ENCODE results near the gene ABCC1.

Gene ABCC1

DNA sequence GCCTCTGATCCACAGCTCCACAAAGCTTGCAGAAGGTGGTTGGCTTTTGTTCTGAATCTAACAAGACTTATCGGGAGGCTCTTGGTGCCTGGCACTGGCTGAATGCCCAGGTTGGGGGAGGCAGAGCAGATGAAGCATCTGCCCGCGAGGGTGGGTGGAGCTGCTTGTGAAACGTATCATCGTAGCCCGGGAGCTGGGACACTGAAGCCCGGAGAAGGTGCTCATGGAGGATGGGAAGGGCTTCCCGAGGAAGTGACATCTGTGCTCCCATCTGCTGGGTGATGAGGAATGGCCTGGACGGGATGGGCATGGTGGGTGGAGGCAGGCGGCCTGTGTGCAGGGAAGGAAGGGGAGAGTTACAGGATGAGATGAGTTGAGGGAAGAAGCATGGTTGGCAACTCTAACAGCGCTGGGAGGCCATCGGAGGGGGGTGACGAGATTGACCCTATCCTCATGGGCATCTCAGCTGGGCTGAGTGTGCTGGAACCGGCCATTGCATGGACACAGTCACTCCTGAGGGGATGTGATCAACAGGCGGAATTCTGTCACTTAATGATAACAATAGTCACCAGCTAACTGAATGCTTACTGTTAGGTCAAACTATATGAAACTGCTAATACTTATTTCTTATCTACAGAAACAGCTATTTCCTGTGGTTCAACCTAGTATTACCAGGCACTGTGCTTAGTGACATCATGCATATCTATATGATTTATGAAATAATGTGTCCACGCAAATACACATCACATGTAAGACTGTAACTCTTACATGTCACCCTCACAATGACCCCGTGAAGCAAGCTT is 171.2 kb downstream of the ABCC1 start:
- no peak overlapping the region for H3K4me2 ChIP-seq (ENCODE audit: low read length)
- no peaks in the 10 kb centered on the region for H3F3A ChIP-seq (ENCODE audit: control insufficient read depth, insufficient read depth)
- TF ChIP-seq EZH2phosphoT487 (IDR thresholded peaks at IDR 0.05; ENCODE audit: borderline replicate concordance, low read length): no peak
- no peak for TF ChIP-seq CTCF (IDR thresholded peaks at IDR 0.05; ENCODE audit: low read depth, low read length, poor library complexity, severe bottlenecking)
- no peaks in the 10 kb centered on the region for H3K4me1 ChIP-seq (ENCODE audit: control insufficient read depth, low read length)
- H3K4me3 ChIP-seq (ENCODE audit: low read length): no peak overlapping the region
- no peak overlapping the region for H3K27ac ChIP-seq (ENCODE audit: low read depth, low read length)
- peaks cover 7% of the 10 kb centered on the region; the same call in 1 of the 2 replicates for H3K9me3 ChIP-seq (ENCODE audit: control insufficient read depth, insufficient read depth, low read length)
- H3K9me2 ChIP-seq (replicated peaks; ENCODE audit: control insufficient read depth, low read length): no peaks in the 10 kb centered on the region
- no peaks in the 10 kb centered on the region for H4K20me1 ChIP-seq (ENCODE audit: control insufficient read depth, insufficient read depth, low read depth, low read length)
- H3K79me2 ChIP-seq (ENCODE audit: control insufficient read depth, low read length): no peaks in the 10 kb centered on the region
- peaks cover 67% of the 10 kb centered on the region for H3K36me3 ChIP-seq (ENCODE audit: control insufficient read depth, low read length)
- H3K27me3 ChIP-seq (ENCODE audit: control insufficient read depth, low read length): no peaks in the 10 kb centered on the region

- Histone ChIP-seq H3K9me3 (ENCODE audit: control insufficient read depth, insufficient read depth, low read length) (peaks cover 7% of the 10 kb centered on the region; the same call in 1 of the 2 replicates), H4K20me1 (ENCODE audit: control insufficient read depth, insufficient read depth, low read depth, low read length) (no peaks in the 10 kb centered on the region), H3K4me1 (ENCODE audit: control insufficient read depth, low read length) (no peaks in the 10 kb centered on the region), H3K4me3 (ENCODE audit: low read length) (no peak overlapping the region), H3K79me2 (ENCODE audit: control insufficient read depth, low read length) (no peaks in the 10 kb centered on the region), H3K36me3 (ENCODE audit: control insufficient read depth, low read length) (peaks cover 71% of the 10 kb centered on the region), H3K9me2 (replicated peaks; ENCODE audit: control insufficient read depth, low read length) (no peaks in the 10 kb centered on the region), H3F3A (ENCODE audit: control insufficient read depth, insufficient read depth) (no peaks in the 10 kb centered on the region), H3K27me3 (ENCODE audit: control insufficient read depth, low read length) (no peaks in the 10 kb centered on the region), H3K4me2 (ENCODE audit: low read length) (no peak overlapping the region), H3K27ac (ENCODE audit: low read depth, low read length) (no peak overlapping the region)
- no peak for TF ChIP-seq EZH2phosphoT487 (IDR thresholded peaks at IDR 0.05; ENCODE audit: borderline replicate concordance, low read length)
- no peak for TF ChIP-seq CTCF (IDR thresholded peaks at IDR 0.05; ENCODE audit: low read depth, low read length, poor library complexity, severe bottlenecking)
Measured at GRCh38 chr16:16121185-16121727, 171.8 kb downstream of the ABCC1 start.

GRCh38 chr16:16122264-16122663 is 172.8 kb downstream of the ABCC1 start:
- peaks cover 67% of the 10 kb centered on the region for H3K36me3 ChIP-seq (ENCODE audit: control insufficient read depth, low read length)

More at GRCh38 chr16:16122264-16122663, 172.8 kb downstream of the ABCC1 start:
- Histone ChIP-seq H3F3A (ENCODE audit: control insufficient read depth, insufficient read depth) (no peaks in the 10 kb centered on the region), H3K4me2 (ENCODE audit: low read length) (no peak overlapping the region), H3K4me3 (ENCODE audit: low read length) (no peak overlapping the region), H3K79me2 (ENCODE audit: control insufficient read depth, low read length) (no peaks in the 10 kb centered on the region), H4K20me1 (ENCODE audit: control insufficient read depth, insufficient read depth, low read depth, low read length) (no peaks in the 10 kb centered on the region), H3K27me3 (ENCODE audit: control insufficient read depth, low read length) (no peaks in the 10 kb centered on the region), H3K9me2 (replicated peaks; ENCODE audit: control insufficient read depth, low read length) (no peaks in the 10 kb centered on the region), H3K4me1 (ENCODE audit: control insufficient read depth, low read length) (no peaks in the 10 kb centered on the region; the same call in 1 of the 2 replicates), H3K9me3 (ENCODE audit: control insufficient read depth, insufficient read depth, low read length) (peaks cover 7% of the 10 kb centered on the region; the same call in 1 of the 2 replicates), H3K27ac (ENCODE audit: low read depth, low read length) (no peak overlapping the region)
- no peak for TF ChIP-seq CTCF (IDR thresholded peaks at IDR 0.05; ENCODE audit: low read depth, low read length, poor library complexity, severe bottlenecking)
- TF ChIP-seq EZH2phosphoT487 (IDR thresholded peaks at IDR 0.05; ENCODE audit: borderline replicate concordance, low read length): no peak

Data from DOHH2 (cell line).